ENCODE measurements around the gene CXCR3.
"Not testable (repeated sequence)": the region's sequence is repeated elsewhere in the genome, so short reads cannot be mapped to it uniquely, and the experiment has no call there.

The CXCR3 gene

GRCh38 chrX:71618303-71618721 is at the start of gene CXCR3:
TSS of gene CXCR3 (minus strand) at chrX:71618511. CDS start at chrX:71618449, 62 bp downstream.
- peak; percentile 74 to 75 for DNase-seq (ENCODE audit: low read depth in 2 of 2)

- no peak for DNase-seq (ENCODE audit: low read depth in 2 of 2)
These were observed 49.3 kb upstream of the CXCR3 start, which contains the start of gene LOC101059915 for GRCh38 chrX:71667328-71668247. TSS of gene LOC101059915 (plus strand) at chrX:71667546.

GRCh38 chrX:71666240-71667223 is 48.2 kb upstream of the CXCR3 start:
- no peak for DNase-seq (ENCODE audit: low read depth in 2 of 2)

GRCh38 chrX:71665747-71666146 is 47.4 kb upstream of the CXCR3 start:
- no peak for DNase-seq (ENCODE audit: low read depth in 2 of 2)

- no peak for DNase-seq (ENCODE audit: low read depth in 2 of 2)
These were observed 46.7 kb upstream of the CXCR3 start for GRCh38 chrX:71664889-71665491.

GRCh38 chrX:71664202-71664601 is 45.9 kb upstream of the CXCR3 start:
- DNase-seq (ENCODE audit: low read depth in 2 of 2), result not testable (repeated sequence)

GRCh38 chrX:71663238-71663637 is 44.9 kb upstream of the CXCR3 start:
- peak; percentile 23 to 70 for DNase-seq (ENCODE audit: low read depth in 2 of 2)

GRCh38 chrX:71662654-71663053 is 44.3 kb upstream of the CXCR3 start:
- DNase-seq (ENCODE audit: low read depth in 2 of 2), result not testable (repeated sequence)

GRCh38 chrX:71661919-71662318 is 43.6 kb upstream of the CXCR3 start:
- no peak for DNase-seq (ENCODE audit: low read depth in 2 of 2)

- no peak for DNase-seq (ENCODE audit: low read depth in 2 of 2)
These were observed 42.5 kb upstream of the CXCR3 start for GRCh38 chrX:71660562-71661416.

GRCh38 chrX:71659959-71660358 is 41.6 kb upstream of the CXCR3 start:
- no peak for DNase-seq (ENCODE audit: low read depth in 2 of 2)

- no peak for DNase-seq (ENCODE audit: low read depth in 2 of 2)
These were observed 41.0 kb upstream of the CXCR3 start for GRCh38 chrX:71659342-71659741.

GRCh38 chrX:71657267-71657666 is 39.0 kb upstream of the CXCR3 start:
- DNase-seq (ENCODE audit: low read depth in 2 of 2), result no peak

GRCh38 chrX:71653344-71653743 is 35.0 kb upstream of the CXCR3 start:
- no peak for DNase-seq (ENCODE audit: low read depth in 2 of 2)

- peak; percentile 33 to 49 for DNase-seq (ENCODE audit: low read depth in 2 of 2)
These were observed 34.1 kb upstream of the CXCR3 start for GRCh38 chrX:71652405-71652804.

GRCh38 chrX:71650333-71650969 is 32.1 kb upstream of the CXCR3 start:
- DNase-seq (ENCODE audit: low read depth in 2 of 2), result no peak

GRCh38 chrX:71644406-71644805 is 26.1 kb upstream of the CXCR3 start:
- DNase-seq (ENCODE audit: low read depth in 2 of 2), result not testable (repeated sequence)

- no peak for DNase-seq (ENCODE audit: low read depth in 2 of 2)
These were observed 21.7 kb upstream of the CXCR3 start for GRCh38 chrX:71640002-71640401.

GRCh38 chrX:71638409-71638808 is 20.1 kb upstream of the CXCR3 start:
- no peak for DNase-seq (ENCODE audit: low read depth in 2 of 2)

- no peak for DNase-seq (ENCODE audit: low read depth in 2 of 2)
These were observed 19.5 kb upstream of the CXCR3 start for GRCh38 chrX:71637848-71638247.
